GM11168 (cell line): Measurements from ENCODE around the gene TJP3.
"Not testable (repeated sequence)": the region's sequence is repeated elsewhere in the genome, so short reads cannot be mapped to it uniquely, and the experiment has no call there.

Experiments used
- in situ Hi-C: fragments of 300-500 bp; cut with MboI; formaldehyde crosslinking; loops from one replicate; pipeline ENCODE4 v1.12.0; 2022; ENCODE audit warnings: low sequenced_read_pairs; ENCODE audit not compliant: unreplicated experiment

Gene TJP3

GRCh38 chr19:3737487-3738205 is 29.5 kb downstream of the TJP3 start:
- in situ Hi-C loops: no loop called here

DNA sequence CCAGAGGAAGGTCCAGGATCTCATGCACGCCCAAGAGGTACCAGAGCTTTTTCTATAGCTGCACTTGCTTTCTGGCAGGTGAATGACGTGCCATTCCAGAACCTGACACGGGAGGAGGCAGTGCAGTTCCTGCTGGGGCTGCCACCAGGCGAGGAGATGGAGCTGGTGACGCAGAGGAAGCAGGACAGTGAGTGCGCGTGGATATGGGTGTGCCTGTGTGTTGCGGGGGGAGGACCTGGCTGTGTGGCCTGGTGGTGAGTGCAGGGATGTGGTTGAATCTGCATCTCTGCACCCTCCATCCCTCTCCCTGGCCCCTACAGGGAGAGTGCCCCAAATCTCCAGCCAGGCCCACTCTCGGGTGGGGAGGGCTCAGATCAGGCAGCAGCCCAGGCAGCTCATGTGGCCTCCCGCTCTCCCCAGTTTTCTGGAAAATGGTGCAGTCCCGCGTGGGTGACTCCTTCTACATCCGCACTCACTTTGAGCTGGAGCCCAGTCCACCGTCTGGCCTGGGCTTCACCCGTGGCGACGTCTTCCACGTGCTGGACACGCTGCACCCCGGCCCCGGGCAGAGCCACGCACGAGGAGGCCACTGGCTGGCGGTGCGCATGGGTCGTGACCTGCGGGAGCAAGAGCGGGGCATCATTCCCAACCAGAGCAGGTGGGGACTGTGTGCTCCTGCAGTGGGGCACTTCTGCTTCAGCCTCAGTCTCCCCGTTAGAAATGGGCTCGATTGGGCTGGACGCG is 30.5 kb downstream of the TJP3 start:
- in situ Hi-C loops: no loop called here

GRCh38 chr19:3740431-3740830 is 32.2 kb downstream of the TJP3 start:
- in situ Hi-C loops: no loop called here

GRCh38 chr19:3743486-3743885 is 35.3 kb downstream of the TJP3 start:
- in situ Hi-C loops: no loop called here

DNA sequence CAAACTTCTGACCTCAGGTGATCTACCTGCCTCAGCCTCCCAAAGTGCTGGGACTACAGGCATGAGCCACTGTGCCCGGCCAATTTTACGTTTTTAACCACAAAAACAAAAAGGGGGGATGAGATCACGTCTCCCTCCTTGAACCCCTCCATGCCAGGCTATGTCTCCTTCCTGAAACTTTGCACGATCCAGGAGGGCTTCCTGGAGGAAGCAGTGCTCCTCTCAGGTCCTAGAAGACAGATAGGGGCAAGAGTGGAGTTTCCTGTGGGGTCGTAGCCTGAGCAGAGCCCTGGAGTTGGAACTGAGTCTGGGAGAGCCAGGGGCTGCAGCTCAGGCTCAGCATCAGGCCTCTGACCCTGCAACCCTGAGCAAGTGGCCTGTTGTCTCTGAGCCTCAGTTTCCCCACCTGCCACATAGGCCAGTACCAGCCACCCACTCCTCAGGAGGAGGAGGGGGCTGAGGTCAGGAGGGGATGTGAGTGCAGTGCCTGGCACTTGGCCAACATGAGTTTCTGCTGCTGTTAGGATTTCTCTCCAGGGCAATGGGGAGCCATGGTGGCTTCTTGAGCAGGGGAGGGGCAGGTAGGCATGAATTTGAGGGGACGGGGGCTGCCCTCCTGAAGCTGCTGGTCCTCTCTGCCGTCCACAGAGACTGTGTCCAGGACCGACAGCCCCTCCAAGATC is 37.3 kb downstream of the TJP3 start:
- in situ Hi-C loops: no loop called here

GRCh38 chr19:3746371-3747056 is 38.3 kb downstream of the TJP3 start:
- in situ Hi-C loops: no loop called here

DNA sequence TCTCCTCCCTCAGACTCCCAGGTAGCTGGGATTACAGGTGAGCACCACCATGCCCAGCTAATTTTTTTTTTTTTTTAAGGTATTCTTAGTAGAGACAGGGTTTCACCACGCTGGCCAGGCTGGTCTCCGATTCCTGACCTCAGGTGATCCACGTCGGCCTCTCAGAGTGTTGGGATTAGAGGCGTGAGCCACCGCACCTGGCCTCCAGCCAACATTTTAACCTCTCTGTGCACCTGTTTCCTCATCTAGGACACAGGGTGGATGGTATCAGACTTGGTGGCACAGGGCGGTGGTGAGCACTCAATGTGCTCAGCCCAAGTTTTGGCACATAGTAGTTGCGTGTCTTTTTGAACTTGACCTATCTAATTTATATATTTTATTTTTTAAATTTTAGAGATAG is 40.8 kb downstream of the TJP3 start:
- in situ Hi-C loops: no loop called here

GRCh38 chr19:3750211-3750610 is 42.0 kb downstream of the TJP3 start:
- in situ Hi-C loops: no loop called here

- in situ Hi-C loops: no loop called here
Observed at GRCh38 chr19:3751236-3751635, 43.1 kb downstream of the TJP3 start.

- in situ Hi-C loops: no loop called here
Observed at GRCh38 chr19:3752492-3752891, 44.3 kb downstream of the TJP3 start.

GRCh38 chr19:3753631-3754410 is 45.6 kb downstream of the TJP3 start:
- in situ Hi-C loops: no loop called here

DNA sequence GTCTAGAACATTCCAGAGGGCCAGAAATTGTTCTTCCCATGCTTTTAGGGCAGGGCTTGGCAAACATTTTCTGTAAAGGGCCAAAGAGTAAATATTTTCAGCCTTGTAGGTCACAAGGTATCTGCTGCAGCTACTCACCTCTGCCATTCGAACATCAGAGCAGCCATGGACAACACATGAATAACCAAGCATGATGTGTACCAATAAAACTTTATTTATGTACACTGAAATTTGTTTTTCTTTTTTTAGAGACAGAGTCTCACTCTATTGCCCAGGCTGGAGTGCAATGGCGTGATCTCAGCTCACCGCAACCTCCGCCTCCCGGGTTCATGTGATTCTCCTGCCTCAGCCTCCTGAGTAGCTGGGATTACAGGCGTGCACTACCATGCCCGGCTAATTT is 49.5 kb downstream of the TJP3 start:
- in situ Hi-C loops: not testable (repeated sequence)

GRCh38 chr19:3758297-3758696 is 50.1 kb downstream of the TJP3 start:
- in situ Hi-C loops: not testable (repeated sequence)

- in situ Hi-C loops: no loop called here
Observed at GRCh38 chr19:3759482-3760254, 51.5 kb downstream of the TJP3 start.

GRCh38 chr19:3760871-3761361 is 52.7 kb downstream of the TJP3 start:
- in situ Hi-C loops: no loop called here

GRCh38 chr19:3761382-3762129 is 53.4 kb downstream of the TJP3 start, which contains the start of gene APBA3:
APBA3 (minus strand) TSS chr19:3761692; CDS start chr19:3760264, 1,428 bp downstream.
- in situ Hi-C loops: no loop called here

DNA sequence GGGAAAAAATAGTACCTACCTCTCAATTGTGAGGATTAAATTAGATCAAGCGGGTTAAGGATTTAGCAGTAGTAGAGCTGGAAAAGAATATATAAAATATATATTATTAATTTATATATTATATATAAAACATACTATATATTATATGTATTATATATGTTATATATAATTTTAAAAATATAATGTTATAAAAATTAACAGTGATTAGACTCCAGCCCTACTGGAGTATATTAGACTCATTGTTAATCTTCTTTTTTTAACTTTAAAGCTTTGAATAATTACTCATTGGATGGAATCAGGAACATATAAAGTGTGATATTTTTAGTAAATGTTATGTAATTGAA is 53.9 kb downstream of the TJP3 start:
- in situ Hi-C loops: no loop called here
